AG10803 (cell line): Measurements from ENCODE around the gene TMEM98.

Experiments
- DNase-seq: peaks from one replicate; pipeline ENCODE4 v3.0.0; 2010; ENCODE audit warnings: low read depth
- H3K4me3 ChIP-seq: 2 replicates; pipeline ENCODE4 v1.5.1; 2011; ENCODE audit warnings: mild to moderate bottlenecking, low read length, control low read depth
- CTCF ChIP-seq: conservative IDR thresholded peaks from 2 replicates; pipeline ENCODE4 v1.5.1; 2011; ENCODE audit warnings: mild to moderate bottlenecking, low read length, control low read depth, inconsistent platforms

The TMEM98 gene

GRCh38 chr17:32927201-32927723 lies 691 bp upstream of the TMEM98 start:
- TF ChIP-seq CTCF: no peak
- peak overlapping the region; percentile 63 for H3K4me3 ChIP-seq
- no peak for DNase-seq

GRCh38 chr17:32928586-32929535 lies 908 bp downstream of the TMEM98 start:
- peak overlapping the region; percentile 80 for H3K4me3 ChIP-seq
- DNase-seq: peak; percentile 24
- TF ChIP-seq CTCF: no peak

GRCh38 chr17:32929588-32929987 lies 1.6 kb downstream of the TMEM98 start:
- TF ChIP-seq CTCF: no peak
- no peak for DNase-seq
- H3K4me3 ChIP-seq: peak overlapping the region; percentile 80

- no peak for DNase-seq
- TF ChIP-seq CTCF: no peak
Measured at GRCh38 chr17:32930512-32930911, 2.6 kb downstream of the TMEM98 start.

GRCh38 chr17:32931686-32932085 lies 3.7 kb downstream of the TMEM98 start:
- H3K4me3 ChIP-seq: no peak overlapping the region
- DNase-seq: no peak
- TF ChIP-seq CTCF: no peak

More at GRCh38 chr17:32930512-32930911, 2.6 kb downstream of the TMEM98 start:
- H3K4me3 ChIP-seq: no peak overlapping the region

GRCh38 chr17:32933881-32934280 lies 5.9 kb downstream of the TMEM98 start:
- no peak overlapping the region for H3K4me3 ChIP-seq
- no peak for DNase-seq
- TF ChIP-seq CTCF: no peak

- no peak for DNase-seq
- no peak for TF ChIP-seq CTCF
- no peak overlapping the region for H3K4me3 ChIP-seq
Measured at GRCh38 chr17:32935726-32936125, 7.8 kb downstream of the TMEM98 start.
